Endothelial cell of umbilical vein (primary cell): Measurements from ENCODE around the gene DLGAP1.
"Not testable (repeated sequence)": the region's sequence is repeated elsewhere in the genome, so short reads cannot be mapped to it uniquely, and the experiment has no call there.

Experiments
- EZH2 ChIP-seq: IDR thresholded peaks from 2 replicates; pipeline ENCODE4 v1.6.1; 2012; ENCODE audit warnings: borderline replicate concordance, low read depth, mild to moderate bottlenecking, moderate library complexity, low read length, inconsistent platforms; ENCODE audit not compliant: severe bottlenecking
- MYC ChIP-seq: IDR thresholded peaks from one replicate; pipeline ENCODE4 v1.6.1; 2011; ENCODE audit warnings: mild to moderate bottlenecking, low read depth, low read length
- POLR2A ChIP-seq: IDR thresholded peaks from 2 replicates; pipeline ENCODE4 v1.6.1; 2012; ENCODE audit warnings: low read depth, mild to moderate bottlenecking, control low read depth, low read length
- POLR2AphosphoS5 ChIP-seq: IDR thresholded peaks from 2 replicates; pipeline ENCODE4 v1.6.1; 2012; ENCODE audit warnings: low read depth, mild to moderate bottlenecking, control low read depth, low read length, moderate library complexity; ENCODE audit not compliant: insufficient read depth
- TF ChIP-seq, protein P1 (sequence below), 2 donors: IDR thresholded peaks; 1 replicate in 1 of 2; 2 replicates in 1 of 2; pipeline ENCODE4 v1.5.1; 2011; ENCODE audit warnings: low read length in 2 of 2, mild to moderate bottlenecking in 2 of 2, moderate library complexity in 2 of 2, control low read depth in 1 of 2, inconsistent platforms in 1 of 2, low read depth in 1 of 2; ENCODE audit not compliant: insufficient read depth in 1 of 2; ENCODE audit errors: extremely low read depth in 1 of 2

DNA sequence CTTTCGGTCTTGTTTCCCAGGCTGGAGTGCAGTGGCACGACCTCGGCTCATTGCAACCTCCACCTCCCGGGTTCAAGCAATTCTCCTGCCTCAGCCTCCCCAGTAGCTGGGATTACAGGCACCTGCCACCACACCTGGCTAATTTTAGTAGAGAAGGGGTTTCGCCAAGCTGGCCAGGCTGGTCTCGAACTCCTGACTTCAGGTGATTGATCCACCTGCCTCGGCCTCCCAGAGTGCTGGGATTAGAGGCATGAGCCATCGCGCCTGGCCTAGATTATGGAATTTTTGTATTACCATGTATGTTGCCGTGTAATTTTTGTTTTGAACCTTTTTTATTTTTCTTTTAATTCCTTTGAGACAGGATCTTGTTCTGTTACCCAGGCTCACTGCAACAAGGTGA lies 848.2 kb downstream of the DLGAP1 start:
- TF ChIP-seq MYC, POLR2A, POLR2AphosphoS5, EZH2: not testable (repeated sequence)
- TF ChIP-seq, protein P1, sequence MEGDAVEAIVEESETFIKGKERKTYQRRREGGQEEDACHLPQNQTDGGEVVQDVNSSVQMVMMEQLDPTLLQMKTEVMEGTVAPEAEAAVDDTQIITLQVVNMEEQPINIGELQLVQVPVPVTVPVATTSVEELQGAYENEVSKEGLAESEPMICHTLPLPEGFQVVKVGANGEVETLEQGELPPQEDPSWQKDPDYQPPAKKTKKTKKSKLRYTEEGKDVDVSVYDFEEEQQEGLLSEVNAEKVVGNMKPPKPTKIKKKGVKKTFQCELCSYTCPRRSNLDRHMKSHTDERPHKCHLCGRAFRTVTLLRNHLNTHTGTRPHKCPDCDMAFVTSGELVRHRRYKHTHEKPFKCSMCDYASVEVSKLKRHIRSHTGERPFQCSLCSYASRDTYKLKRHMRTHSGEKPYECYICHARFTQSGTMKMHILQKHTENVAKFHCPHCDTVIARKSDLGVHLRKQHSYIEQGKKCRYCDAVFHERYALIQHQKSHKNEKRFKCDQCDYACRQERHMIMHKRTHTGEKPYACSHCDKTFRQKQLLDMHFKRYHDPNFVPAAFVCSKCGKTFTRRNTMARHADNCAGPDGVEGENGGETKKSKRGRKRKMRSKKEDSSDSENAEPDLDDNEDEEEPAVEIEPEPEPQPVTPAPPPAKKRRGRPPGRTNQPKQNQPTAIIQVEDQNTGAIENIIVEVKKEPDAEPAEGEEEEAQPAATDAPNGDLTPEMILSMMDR (IDR thresholded peaks at IDR 0.05; ENCODE audit: extremely low read depth in 1 of 2, insufficient read depth in 1 of 2, low read depth in 1 of 2, low read length in 2 of 2): not testable (repeated sequence)
